Urinary bladder (tissue), 4 donors: ENCODE results near the gene TPRG1. TPM values are rescaled to one million over a fixed set of nuclear protein-coding genes. Genes with fewer than 3 reads are reported as not detected.
"Not testable (repeated sequence)": the region's sequence is repeated elsewhere in the genome, so short reads cannot be mapped to it uniquely, and the experiment has no call there.

ENCODE experiments used
- DNase-seq: peaks from one replicate; pipeline ENCODE4 v3.0.0-alpha.2; 2015; ENCODE audit errors: extremely low spot score
- H3K27ac ChIP-seq: one replicate; pipeline ENCODE4 v1.5.1; 2013; ENCODE audit warnings: low read depth, mild to moderate bottlenecking, moderate library complexity
- H3K36me3 ChIP-seq: one replicate; pipeline ENCODE4 v1.6.1; 2013; ENCODE audit warnings: mild to moderate bottlenecking, moderate library complexity; ENCODE audit not compliant: insufficient read depth
- H3K4me1 ChIP-seq: one replicate; pipeline ENCODE4 v1.6.1; 2013; ENCODE audit warnings: mild to moderate bottlenecking, moderate library complexity; ENCODE audit not compliant: insufficient read depth
- H3K4me3 ChIP-seq: one replicate; pipeline ENCODE4 v1.5.1; 2013; ENCODE audit warnings: low read depth, low read length
- WGBS: extraction: QIAGEN DNeasy Blood & Tissue Kit; methylation state at CpG from one replicate; pipeline ENCODE4 v1.1.7; 2013; 5-methylcytosine and 5-hydroxymethylcytosine counted together
- polyA plus RNA-seq: library from polyadenylated mRNA; stranded (reverse); fragments of 200-250 nt; gene quantifications from one replicate; pipeline ENCODE4 v1.2.3, GENCODE V29; 2013
- total RNA-seq: library from RNA; depleted of rRNA; stranded (reverse); fragments of >200 nt; gene quantifications from one replicate; pipeline ENCODE4 v1.2.3, GENCODE V29; 2014
- donor health status: healthy with polysubstance abuse.
- donor health status: healthy.

TPRG1 gene
- total and polyA plus RNA-seq, 2 donors, result 1.2 to 6.2 TPM

- no peaks in the 10 kb centered on the region for H3K4me1 ChIP-seq
- DNase-seq, result no peak
- H3K27ac ChIP-seq, result no peak overlapping the region
- WGBS, result 92% methylated on average over 7 of the region's 7 CpGs
- H3K4me3 ChIP-seq, result no peak overlapping the region
- H3K36me3 ChIP-seq, result no peaks in the 10 kb centered on the region
These were observed 136.2 kb downstream of the TPRG1 start for GRCh38 chr3:189307963-189308362.

GRCh38 chr3:189308608-189309007 lies 136.8 kb downstream of the TPRG1 start:
- H3K4me3 ChIP-seq, result no peak overlapping the region
- no peaks in the 10 kb centered on the region for H3K4me1 ChIP-seq
- no peaks in the 10 kb centered on the region for H3K36me3 ChIP-seq
- no peak overlapping the region for H3K27ac ChIP-seq
- DNase-seq, result no peak

GRCh38 chr3:189309400-189309975 lies 137.7 kb downstream of the TPRG1 start:
- DNase-seq, result no peak
- no peaks in the 10 kb centered on the region for H3K4me1 ChIP-seq
- H3K36me3 ChIP-seq, result no peaks in the 10 kb centered on the region
- 55% methylated on average over 6 of the region's 6 CpGs for WGBS
- no peak overlapping the region for H3K4me3 ChIP-seq
- H3K27ac ChIP-seq, result no peak overlapping the region

GRCh38 chr3:189311521-189311920 lies 139.8 kb downstream of the TPRG1 start:
- Histone ChIP-seq H3K4me1 (no peaks in the 10 kb centered on the region), H3K4me3 (no peak overlapping the region), H3K36me3 (no peaks in the 10 kb centered on the region), H3K27ac (no peak overlapping the region)
- no peak for DNase-seq
- 85% methylated on average over 2 of the region's 2 CpGs for WGBS

GRCh38 chr3:189312866-189313265 lies 141.1 kb downstream of the TPRG1 start:
- no peak overlapping the region for H3K4me3 ChIP-seq
- 85% methylated on average over 4 of the region's 4 CpGs for WGBS
- H3K27ac ChIP-seq, result no peak overlapping the region
- H3K4me1 ChIP-seq, result no peaks in the 10 kb centered on the region
- DNase-seq, result no peak
- no peaks in the 10 kb centered on the region for H3K36me3 ChIP-seq

- DNase-seq, result peak; percentile 69
- 64% methylated on average over 6 of the region's 6 CpGs for WGBS
- H3K4me3 ChIP-seq, result no peak overlapping the region
- H3K36me3 ChIP-seq, result no peaks in the 10 kb centered on the region
- H3K4me1 ChIP-seq, result no peaks in the 10 kb centered on the region
- H3K27ac ChIP-seq, result no peak overlapping the region
These were observed 144.7 kb downstream of the TPRG1 start for GRCh38 chr3:189316296-189317019.

GRCh38 chr3:189317911-189318310 lies 146.1 kb downstream of the TPRG1 start:
- Histone ChIP-seq H3K36me3 (no peaks in the 10 kb centered on the region), H3K4me1 (no peaks in the 10 kb centered on the region), H3K4me3 (no peak overlapping the region), H3K27ac (no peak overlapping the region)
- 87% methylated on average over 3 of the region's 3 CpGs for WGBS
- DNase-seq, result no peak

GRCh38 chr3:189320511-189320910 lies 148.7 kb downstream of the TPRG1 start:
- Histone ChIP-seq H3K4me1 (no peaks in the 10 kb centered on the region), H3K27ac (no peak overlapping the region)
- 92% methylated on average over 3 of the region's 3 CpGs for WGBS

GRCh38 chr3:189322339-189322738 lies 150.6 kb downstream of the TPRG1 start:
- no peak overlapping the region for H3K4me3 ChIP-seq
- no peaks in the 10 kb centered on the region for H3K4me1 ChIP-seq
- no peak for DNase-seq
- H3K36me3 ChIP-seq, result no peaks in the 10 kb centered on the region
- H3K27ac ChIP-seq, result no peak overlapping the region
- 58% methylated on average over 4 of the region's 4 CpGs for WGBS

More at GRCh38 chr3:189320511-189320910, 148.7 kb downstream of the TPRG1 start:
- H3K4me3 ChIP-seq, result no peak overlapping the region
- no peak for DNase-seq
- no peaks in the 10 kb centered on the region for H3K36me3 ChIP-seq

GRCh38 chr3:189324538-189325138 lies 152.9 kb downstream of the TPRG1 start:
- Histone ChIP-seq H3K4me1 (no peaks in the 10 kb centered on the region), H3K36me3 (no peaks in the 10 kb centered on the region), H3K4me3 (no peak overlapping the region), H3K27ac (no peak overlapping the region)
- DNase-seq, result peak; percentile 85
- 46% methylated on average over 5 of the region's 5 CpGs for WGBS

GRCh38 chr3:189325454-189325853 lies 153.7 kb downstream of the TPRG1 start:
- Histone ChIP-seq H3K27ac (no peak overlapping the region), H3K36me3 (no peaks in the 10 kb centered on the region), H3K4me3 (no peak overlapping the region), H3K4me1 (no peaks in the 10 kb centered on the region)
- DNase-seq, result no peak
- 66% methylated on average over 3 of the region's 3 CpGs for WGBS

GRCh38 chr3:189329630-189330029 lies 157.9 kb downstream of the TPRG1 start:
- DNase-seq, H3K4me1 ChIP-seq, H3K4me3 ChIP-seq, H3K36me3 ChIP-seq, H3K27ac ChIP-seq: not testable (repeated sequence)
- WGBS, result 97% methylated on average over 4 of the region's 4 CpGs

GRCh38 chr3:189330066-189330465 lies 158.3 kb downstream of the TPRG1 start:
- no peaks in the 10 kb centered on the region for H3K36me3 ChIP-seq
- H3K4me3 ChIP-seq, result no peak overlapping the region
- DNase-seq, result no peak
- 91% methylated on average over 4 of the region's 4 CpGs for WGBS
- H3K27ac ChIP-seq, result no peak overlapping the region
- no peaks in the 10 kb centered on the region for H3K4me1 ChIP-seq

GRCh38 chr3:189331002-189331418 lies 159.2 kb downstream of the TPRG1 start:
- H3K36me3 ChIP-seq, result no peaks in the 10 kb centered on the region
- 71% methylated on average over 6 of the region's 6 CpGs for WGBS
- H3K4me3 ChIP-seq, result no peak overlapping the region
- no peak for DNase-seq
- no peak overlapping the region for H3K27ac ChIP-seq
- no peaks in the 10 kb centered on the region for H3K4me1 ChIP-seq
